ENCODE data around the gene PXK. TPM values are rescaled to one million over a fixed set of nuclear protein-coding genes. Genes with fewer than 3 reads are reported as not detected.
A peak's percentile ranks its signal among the peaks of the same experiment; 100 is the strongest.

PXK gene
- total RNA-seq, 4 donors from 2014 or later, result 98.6 to 139 (median 123) TPM

- Histone ChIP-seq H3K4me3 (replicated peaks in 1 of 3) (no peak overlapping the region), H3K27ac (no peak overlapping the region), H3K27me3 (no peaks in the 10 kb centered on the region), H3K4me1 (peaks cover 41 to 50% of the 10 kb centered on the region in 2 donors), H3K36me3 (no peaks in the 10 kb centered on the region), H3K9me3 (no peaks in the 10 kb centered on the region)
- DNase-seq, result no peak
- WGBS, 2 donors, result 87 to 89% methylated on average over 8 of the region's 8 CpGs
- TF ChIP-seq POLR2A (IDR thresholded peaks at IDR 0.05) (no peak), CTCF (IDR thresholded peaks at IDR 0.05) (no peak)
- intact Hi-C loops (cut with DNase I), result no loop called here
Measured at GRCh38 chr3:58353722-58354553, 21.2 kb downstream of the PXK start.

GRCh38 chr3:58355179-58355578 lies 22.5 kb downstream of the PXK start:
- DNase-seq, result no peak
- intact Hi-C loops (cut with DNase I), result no loop called here
- Histone ChIP-seq H3K9me3 (no peaks in the 10 kb centered on the region), H3K36me3 (no peaks in the 10 kb centered on the region), H3K27me3 (no peaks in the 10 kb centered on the region), H3K4me1 (peaks cover 28 to 40% of the 10 kb centered on the region in 2 donors), H3K27ac (peak overlapping the region in 1 of 3 donors; percentile 45), H3K4me3 (replicated peaks in 1 of 3) (no peak overlapping the region)
- TF ChIP-seq CTCF (IDR thresholded peaks at IDR 0.05) (no peak), POLR2A (IDR thresholded peaks at IDR 0.05) (no peak)
- 91 to 94% methylated on average over 8 of the region's 8 CpGs for WGBS, 2 donors

- no peak overlapping the region for H3K4me3 ChIP-seq (replicated peaks in 1 of 3)
- H3K4me1 ChIP-seq, result peaks cover 19 to 31% of the 10 kb centered on the region in 2 donors
- TF ChIP-seq POLR2A (IDR thresholded peaks at IDR 0.05) (no peak), CTCF (IDR thresholded peaks at IDR 0.05) (no peak)
- DNase-seq, result peak; percentile 52 to 60
- peak overlapping the region in 2 of 3 donors; percentile 10 to 45 for H3K27ac ChIP-seq
- intact Hi-C loops (cut with DNase I), result no loop called here
- no peaks in the 10 kb centered on the region for H3K27me3 ChIP-seq
- no peaks in the 10 kb centered on the region for H3K36me3 ChIP-seq
- WGBS, 2 donors, result 49 to 52% methylated on average over 4 of the region's 4 CpGs
- H3K9me3 ChIP-seq, result no peaks in the 10 kb centered on the region
Measured at GRCh38 chr3:58356054-58356453, 23.4 kb downstream of the PXK start.

GRCh38 chr3:58357402-58357801 lies 24.7 kb downstream of the PXK start:
- Histone ChIP-seq H3K9me3 (no peaks in the 10 kb centered on the region), H3K4me1 (peaks cover 15 to 29% of the 10 kb centered on the region in 2 donors), H3K36me3 (no peaks in the 10 kb centered on the region), H3K27ac (no peak overlapping the region), H3K27me3 (no peaks in the 10 kb centered on the region), H3K4me3 (replicated peaks in 1 of 3) (no peak overlapping the region)
- TF ChIP-seq CTCF (IDR thresholded peaks at IDR 0.05) (no peak), POLR2A (IDR thresholded peaks at IDR 0.05) (no peak)
- DNase-seq, result no peak
- intact Hi-C loops (cut with DNase I), result no loop called here
- 95 to 96% methylated on average over 3 of the region's 3 CpGs for WGBS, 2 donors

- TF ChIP-seq CTCF (IDR thresholded peaks at IDR 0.05), result no peak
- no peak for TF ChIP-seq POLR2A (IDR thresholded peaks at IDR 0.05)
- no peak for DNase-seq
- Histone ChIP-seq H3K9me3 (no peaks in the 10 kb centered on the region), H3K4me3 (replicated peaks in 1 of 3) (no peak overlapping the region), H3K4me1 (peaks cover 15 to 29% of the 10 kb centered on the region in 2 donors), H3K36me3 (no peaks in the 10 kb centered on the region), H3K27ac (no peak overlapping the region), H3K27me3 (no peaks in the 10 kb centered on the region)
- intact Hi-C loops (cut with DNase I), result no loop called here
- 95 to 96% methylated on average over 3 of the region's 3 CpGs for WGBS, 2 donors
Measured at GRCh38 chr3:58358092-58358491, 25.4 kb downstream of the PXK start.
